ENCODE data around the gene ZFP92.

- TF ChIP-seq CTCF (conservative IDR thresholded peaks at IDR 0.05), result no peak
- no peak for TF ChIP-seq EZH2 (IDR thresholded peaks at IDR 0.05; ENCODE audit: low read depth)
Observed at GRCh38 chrX:153457827-153458466, 46.7 kb downstream of the ZFP92 start.
